H1 (cell line): ENCODE measurements around the gene DES. TPM values are rescaled to one million over a fixed set of nuclear protein-coding genes. Genes with fewer than 3 reads are reported as not detected.

Experiments
- BCL11A ChIP-seq, 2 experiments: IDR thresholded peaks; one replicate each; pipeline ENCODE4 v1.6.1; 2011; ENCODE audit warnings: low read depth in 2 of 2, low read length in 2 of 2, mild to moderate bottlenecking in 2 of 2
- EGR1 ChIP-seq: IDR thresholded peaks from 2 replicates; pipeline ENCODE4 v1.6.1; 2011; ENCODE audit warnings: low read depth, low read length, borderline replicate concordance
- EP300 ChIP-seq, 2 experiments: IDR thresholded peaks; 1 replicate in 1 of 2; 2 replicates in 1 of 2; pipeline ENCODE4 v1.6.1; 2011 to 2012; ENCODE audit warnings: low read depth in 2 of 2, low read length in 2 of 2, mild to moderate bottlenecking in 2 of 2, borderline replicate concordance in 1 of 2, inconsistent platforms in 1 of 2, moderate library complexity in 1 of 2
- EZH2 ChIP-seq: fragments of 200-600 bp; sonication (generic); IDR thresholded peaks from 2 replicates; pipeline ENCODE4 v1.7.1; 2012; ENCODE audit warnings: low read depth, mild to moderate bottlenecking, moderate library complexity, low read length, inconsistent platforms; ENCODE audit not compliant: severe bottlenecking
- HDAC6 ChIP-seq: IDR thresholded peaks from one replicate; pipeline ENCODE4 v1.7.1; 2012; ENCODE audit warnings: low read depth, mild to moderate bottlenecking, inconsistent platforms, low read length, moderate library complexity
- JUND ChIP-seq: IDR thresholded peaks from 2 replicates; pipeline ENCODE4 v1.6.1; 2011; ENCODE audit warnings: mild to moderate bottlenecking, improper control_type of control experiment, low read length
- KDM1A ChIP-seq: fragments of 200-600, 300-600 bp; sonication (generic); IDR thresholded peaks from 2 replicates; pipeline ENCODE4 v1.7.1; 2016; ENCODE audit warnings: mild to moderate bottlenecking, low read length, borderline replicate concordance
- KDM4A ChIP-seq: IDR thresholded peaks from one replicate; pipeline ENCODE4 v1.7.1; 2012; ENCODE audit warnings: low read depth, mild to moderate bottlenecking, moderate library complexity, low read length, inconsistent platforms; ENCODE audit not compliant: severe bottlenecking
- KDM5A ChIP-seq: fragments of 200-600 bp; IDR thresholded peaks from 2 replicates; pipeline ENCODE4 v1.7.1; 2012; ENCODE audit warnings: mild to moderate bottlenecking, low read length, inconsistent platforms, mixed read lengths
- MAFK ChIP-seq: IDR thresholded peaks from 2 replicates; pipeline ENCODE4 v1.6.1; 2012; ENCODE audit warnings: low read depth, mild to moderate bottlenecking, improper control_type of control experiment, low read length
- NANOG ChIP-seq: IDR thresholded peaks from 2 replicates; pipeline ENCODE4 v1.6.1; 2011; ENCODE audit warnings: low read length, low read depth, mild to moderate bottlenecking, inconsistent platforms; ENCODE audit not compliant: insufficient read depth, poor library complexity, severe bottlenecking
- NRF1 ChIP-seq: IDR thresholded peaks from 2 replicates; pipeline ENCODE4 v1.6.1; 2011; ENCODE audit warnings: mild to moderate bottlenecking, low read depth, low read length, improper control_type of control experiment
- POLR2AphosphoS5 ChIP-seq: IDR thresholded peaks from 2 replicates; pipeline ENCODE4 v1.6.1; 2011; ENCODE audit warnings: low read depth, low read length
- RFX5 ChIP-seq: IDR thresholded peaks from 2 replicates; pipeline ENCODE4 v1.6.1; 2011; ENCODE audit warnings: low read depth, low read length, improper control_type of control experiment, borderline replicate concordance
- TAF1 ChIP-seq: IDR thresholded peaks from 2 replicates; pipeline ENCODE4 v1.6.1; 2011; ENCODE audit warnings: mild to moderate bottlenecking, low read depth, low read length
- TBP ChIP-seq: IDR thresholded peaks from 2 replicates; pipeline ENCODE4 v1.6.1; 2011; ENCODE audit warnings: low read depth, low read length, improper control_type of control experiment
- YY1 ChIP-seq: IDR thresholded peaks from 2 replicates; pipeline ENCODE4 v1.6.1; 2011; ENCODE audit warnings: low read depth, mild to moderate bottlenecking, low read length
- polyA plus RNA-seq, 7 experiments: library from polyadenylated mRNA; depleted of rRNA in 3 of 7; stranded (reverse) in 5 of 7; unstranded in 2 of 7; fragments of >200 nt in 5 of 7; fragments of 200-250 nt in 2 of 7; gene quantifications; 1 replicate in 5 of 7; 2 replicates in 1 of 7; 4 replicates in 1 of 7; pipeline versions ENCODE4 v1.2.1 to v1.2.3, GENCODE V29; 2011 to 2013; ENCODE audit warnings: missing spikeins in 2 of 7, mixed read lengths in 2 of 7
- total RNA-seq: library from RNA; stranded (reverse); fragmentation: NEBNext Ultra II Directional; extraction: Animal tissue kit (Norgen Biotek cat#: 25700); gene quantifications from 2 replicates; pipeline ENCODE4 v1.2.1, GENCODE V29; 2021
- TF ChIP-seq, protein P1 (sequence below): IDR thresholded peaks from 2 replicates; pipeline ENCODE4 v1.6.1; 2012; ENCODE audit warnings: inconsistent platforms
- TF ChIP-seq, protein P2 (sequence below): IDR thresholded peaks from 2 replicates; pipeline ENCODE4 v1.6.1; 2012; ENCODE audit warnings: low read length, inconsistent platforms
- TF ChIP-seq, protein P3 (sequence below): IDR thresholded peaks from 2 replicates; pipeline ENCODE4 v1.6.1; 2011; ENCODE audit warnings: low read length, improper control_type of control experiment
- TF ChIP-seq, protein P4 (sequence below): IDR thresholded peaks from 2 replicates; pipeline ENCODE4 v1.6.1; 2011; ENCODE audit warnings: low read depth, mild to moderate bottlenecking, low read length; ENCODE audit not compliant: insufficient read depth

Gene DES
- total and polyA plus RNA-seq, 2 of the 8 experiments (the other 6 are each of a cell fraction or from before 2014, with no cell fraction given), result 1.8 to 4.3 TPM

DNA sequence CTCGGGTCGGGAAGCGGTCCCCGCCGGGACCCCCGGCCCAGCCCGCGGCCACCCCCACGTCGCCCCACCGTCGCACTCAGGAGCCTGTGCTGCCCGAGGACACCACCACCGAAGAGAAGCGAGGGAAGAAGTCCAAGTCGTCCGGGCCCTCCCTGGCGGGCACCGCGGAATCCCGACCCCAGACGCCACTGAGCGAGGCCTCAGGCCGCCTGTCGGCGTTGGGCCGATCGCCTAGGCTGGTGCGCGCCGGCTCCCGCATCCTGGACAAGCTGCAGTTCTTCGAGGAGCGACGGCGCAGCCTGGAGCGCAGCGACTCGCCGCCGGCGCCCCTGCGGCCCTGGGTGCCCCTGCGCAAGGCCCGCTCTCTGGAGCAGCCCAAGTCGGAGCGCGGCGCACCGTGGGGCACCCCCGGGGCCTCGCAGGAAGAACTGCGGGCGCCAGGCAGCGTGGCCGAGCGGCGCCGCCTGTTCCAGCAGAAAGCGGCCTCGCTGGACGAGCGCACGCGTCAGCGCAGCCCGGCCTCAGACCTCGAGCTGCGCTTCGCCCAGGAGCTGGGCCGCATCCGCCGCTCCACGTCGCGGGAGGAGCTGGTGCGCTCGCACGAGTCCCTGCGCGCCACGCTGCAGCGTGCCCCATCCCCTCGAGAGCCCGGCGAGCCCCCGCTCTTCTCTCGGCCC lies 30.1 kb downstream of the DES start (continued):
- TF ChIP-seq TAF1 (no peak), TBP (no peak), YY1 (no peak), EZH2 (peak; percentile 63), RFX5 (no peak), HDAC6 (no peak), EP300 (IDR thresholded peaks at IDR 0.05; ENCODE audit: borderline replicate concordance in 1 of 2, low read depth in 2 of 2, low read length in 2 of 2) (no peak), POLR2AphosphoS5 (no peak), EGR1 (no peak), KDM5A (no peak), KDM1A (no peak), NRF1 (no peak), MAFK (no peak), KDM4A (peak; percentile 48), NANOG (no peak), BCL11A (IDR thresholded peaks at IDR 0.05; ENCODE audit: low read depth in 2 of 2, low read length in 2 of 2) (no peak), JUND (no peak)
- TF ChIP-seq, protein P1, sequence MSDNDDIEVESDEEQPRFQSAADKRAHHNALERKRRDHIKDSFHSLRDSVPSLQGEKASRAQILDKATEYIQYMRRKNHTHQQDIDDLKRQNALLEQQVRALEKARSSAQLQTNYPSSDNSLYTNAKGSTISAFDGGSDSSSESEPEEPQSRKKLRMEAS, result peak; percentile 96
- TF ChIP-seq, protein P2, sequence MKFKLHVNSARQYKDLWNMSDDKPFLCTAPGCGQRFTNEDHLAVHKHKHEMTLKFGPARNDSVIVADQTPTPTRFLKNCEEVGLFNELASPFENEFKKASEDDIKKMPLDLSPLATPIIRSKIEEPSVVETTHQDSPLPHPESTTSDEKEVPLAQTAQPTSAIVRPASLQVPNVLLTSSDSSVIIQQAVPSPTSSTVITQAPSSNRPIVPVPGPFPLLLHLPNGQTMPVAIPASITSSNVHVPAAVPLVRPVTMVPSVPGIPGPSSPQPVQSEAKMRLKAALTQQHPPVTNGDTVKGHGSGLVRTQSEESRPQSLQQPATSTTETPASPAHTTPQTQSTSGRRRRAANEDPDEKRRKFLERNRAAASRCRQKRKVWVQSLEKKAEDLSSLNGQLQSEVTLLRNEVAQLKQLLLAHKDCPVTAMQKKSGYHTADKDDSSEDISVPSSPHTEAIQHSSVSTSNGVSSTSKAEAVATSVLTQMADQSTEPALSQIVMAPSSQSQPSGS, result no peak
- TF ChIP-seq, protein P3, sequence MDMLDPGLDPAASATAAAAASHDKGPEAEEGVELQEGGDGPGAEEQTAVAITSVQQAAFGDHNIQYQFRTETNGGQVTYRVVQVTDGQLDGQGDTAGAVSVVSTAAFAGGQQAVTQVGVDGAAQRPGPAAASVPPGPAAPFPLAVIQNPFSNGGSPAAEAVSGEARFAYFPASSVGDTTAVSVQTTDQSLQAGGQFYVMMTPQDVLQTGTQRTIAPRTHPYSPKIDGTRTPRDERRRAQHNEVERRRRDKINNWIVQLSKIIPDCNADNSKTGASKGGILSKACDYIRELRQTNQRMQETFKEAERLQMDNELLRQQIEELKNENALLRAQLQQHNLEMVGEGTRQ, result no peak
- TF ChIP-seq, protein P4, sequence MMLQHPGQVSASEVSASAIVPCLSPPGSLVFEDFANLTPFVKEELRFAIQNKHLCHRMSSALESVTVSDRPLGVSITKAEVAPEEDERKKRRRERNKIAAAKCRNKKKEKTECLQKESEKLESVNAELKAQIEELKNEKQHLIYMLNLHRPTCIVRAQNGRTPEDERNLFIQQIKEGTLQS, result no peak
